NB4 (cell line): ENCODE results near the gene STX18.

Source experiments
- CTCF ChIP-seq: IDR thresholded peaks from one replicate; pipeline ENCODE4 v1.5.1; 2012; ENCODE audit warnings: low read depth, low read length
- MAX ChIP-seq: IDR thresholded peaks from 2 replicates; pipeline ENCODE4 v1.6.1; 2011; ENCODE audit warnings: low read depth, low read length
- POLR2A ChIP-seq: IDR thresholded peaks from 2 replicates; pipeline ENCODE4 v1.6.1; 2011; ENCODE audit warnings: mild to moderate bottlenecking; ENCODE audit not compliant: insufficient read length; ENCODE audit errors: extremely low read depth

- no peak for TF ChIP-seq CTCF
- TF ChIP-seq POLR2A = peak; percentile 55
- peak; percentile 68 for TF ChIP-seq MAX
These were observed at the start of gene STX18 for GRCh38 chr4:4541661-4542570.
